Stomach smooth muscle (tissue), 2 donors: ENCODE data around the gene LYPD6B.

Experiments
- H3K27ac ChIP-seq: one replicate; pipeline ENCODE4 v1.7.0; 2013; ENCODE audit warnings: mild to moderate bottlenecking, low read length, inconsistent platforms
- H3K27me3 ChIP-seq, 2 donors: one replicate each; pipeline ENCODE4 v1.7.0; 2013; ENCODE audit warnings: low read length in 2 of 2; ENCODE audit not compliant: insufficient read depth in 2 of 2, control insufficient read depth in 1 of 2
- H3K36me3 ChIP-seq, 2 donors: one replicate each; pipeline ENCODE4 v1.7.0; 2013; ENCODE audit warnings: low read length in 2 of 2; ENCODE audit not compliant: control insufficient read depth in 2 of 2, insufficient read depth in 2 of 2
- H3K4me1 ChIP-seq: one replicate; pipeline ENCODE4 v1.7.0; 2013; ENCODE audit warnings: low read length; ENCODE audit not compliant: control insufficient read depth, insufficient read depth
- H3K4me3 ChIP-seq, 2 donors: one replicate each; pipeline ENCODE4 v1.7.0; 2013; ENCODE audit warnings: low read length in 2 of 2
- H3K9ac ChIP-seq, 2 donors: one replicate each; pipeline ENCODE4 v1.7.0; 2013; ENCODE audit warnings: low read length in 2 of 2, mild to moderate bottlenecking in 1 of 2
- H3K9me3 ChIP-seq, 2 donors: one replicate each; pipeline ENCODE4 v1.7.0; 2013; ENCODE audit warnings: low read length in 2 of 2; ENCODE audit not compliant: control insufficient read depth in 2 of 2
- donor health status: healthy.
- donor health status: Pancreatic carcinoma.

The LYPD6B gene, protein sequence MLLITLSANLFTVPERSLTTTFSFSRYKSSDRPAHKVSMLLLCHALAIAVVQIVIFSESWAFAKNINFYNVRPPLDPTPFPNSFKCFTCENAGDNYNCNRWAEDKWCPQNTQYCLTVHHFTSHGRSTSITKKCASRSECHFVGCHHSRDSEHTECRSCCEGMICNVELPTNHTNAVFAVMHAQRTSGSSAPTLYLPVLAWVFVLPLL

DNA sequence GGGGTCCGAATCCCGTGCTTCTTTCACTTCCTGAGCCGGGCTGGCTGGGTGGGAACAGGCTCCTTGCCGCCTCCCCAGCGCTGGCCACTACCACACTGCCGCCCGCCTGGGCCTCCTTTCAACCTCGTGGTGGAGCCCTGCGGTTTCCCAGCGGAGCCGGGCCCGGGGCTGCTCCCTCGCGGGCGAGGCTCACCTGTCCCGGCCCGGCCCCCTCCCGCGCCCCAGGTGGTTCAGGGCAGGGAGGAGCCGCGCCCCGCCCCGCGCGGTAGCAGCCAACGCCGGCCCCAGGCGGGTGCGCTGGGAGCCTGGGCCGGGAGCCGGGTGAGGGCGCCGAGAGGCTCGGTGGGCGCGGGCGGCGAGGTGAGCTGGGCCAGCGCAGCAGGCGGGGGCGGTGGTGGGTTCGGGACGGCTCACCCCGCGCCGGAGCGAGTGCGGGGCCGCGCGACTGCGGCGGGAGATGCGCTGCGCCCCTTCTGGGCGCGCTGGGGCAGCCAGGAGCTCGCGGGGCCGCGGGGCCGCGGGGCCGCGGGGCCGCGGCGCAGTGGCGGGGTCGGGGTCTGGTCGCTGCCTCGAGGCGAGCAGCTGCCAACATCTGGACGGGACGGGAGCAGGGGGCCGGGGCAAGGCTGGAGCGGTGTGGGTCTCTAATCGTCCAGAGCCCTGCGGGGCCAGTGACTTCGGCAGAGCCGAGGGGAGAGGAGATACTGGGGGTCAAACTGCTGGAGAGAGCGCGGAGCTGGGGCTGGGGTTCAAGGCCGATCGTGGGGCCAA is at the start of gene LYPD6B:
Gene LYPD6B, plus strand, starts transcription at position 258 of the 771 bp plus-strand sequence. CDS start 92,250 bp downstream, outside the sequence.
- Histone ChIP-seq H3K27ac (no peak within 1 kb of the TSS), H3K4me3 (peak within 1 kb of the TSS in 1 of 2 donors; percentile 44), H3K4me1 (peaks cover 6% of the 10 kb centered on the region), H3K36me3 (no peaks in the 10 kb centered on the region), H3K9me3 (no peaks in the 10 kb centered on the region), H3K9ac (no peak within 1 kb of the TSS), H3K27me3 (peaks cover 22 to 30% of the 10 kb centered on the region in 2 donors)

DNA sequence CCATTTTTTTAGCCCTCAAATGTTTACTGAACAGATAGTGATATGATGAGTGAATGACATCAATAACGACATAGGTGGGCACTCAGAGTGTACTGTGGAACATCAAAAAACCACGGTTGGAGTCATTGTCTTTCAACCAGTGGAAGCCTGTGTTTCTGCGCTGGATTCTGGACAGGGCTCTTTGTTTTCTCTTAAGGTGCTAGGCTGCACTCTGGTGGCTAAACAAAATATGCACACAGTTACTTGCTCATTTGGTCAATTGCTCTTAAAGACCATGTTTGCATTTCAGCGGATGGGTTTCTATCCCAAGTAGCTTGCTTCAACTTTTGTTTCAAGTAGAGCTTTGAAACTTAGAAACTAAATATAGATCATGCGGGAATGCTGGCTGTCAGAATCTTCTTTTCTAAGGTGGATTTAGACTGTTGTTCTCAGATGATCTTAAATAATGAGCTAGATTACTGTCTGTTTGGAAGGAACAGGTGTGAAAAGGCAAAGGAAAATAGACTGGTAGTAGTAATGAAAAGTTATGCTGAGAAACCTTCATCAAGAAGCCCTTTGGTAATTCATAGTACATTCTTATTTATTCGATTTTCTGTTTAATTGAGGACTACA is 48.5 kb upstream of the LYPD6B start:
- Histone ChIP-seq H3K27ac (no peak overlapping the region), H3K27me3 (no peaks in the 10 kb centered on the region), H3K4me3 (no peak overlapping the region), H3K9me3 (no peaks in the 10 kb centered on the region), H3K36me3 (no peaks in the 10 kb centered on the region), H3K4me1 (no peaks in the 10 kb centered on the region), H3K9ac (no peak overlapping the region)

DNA sequence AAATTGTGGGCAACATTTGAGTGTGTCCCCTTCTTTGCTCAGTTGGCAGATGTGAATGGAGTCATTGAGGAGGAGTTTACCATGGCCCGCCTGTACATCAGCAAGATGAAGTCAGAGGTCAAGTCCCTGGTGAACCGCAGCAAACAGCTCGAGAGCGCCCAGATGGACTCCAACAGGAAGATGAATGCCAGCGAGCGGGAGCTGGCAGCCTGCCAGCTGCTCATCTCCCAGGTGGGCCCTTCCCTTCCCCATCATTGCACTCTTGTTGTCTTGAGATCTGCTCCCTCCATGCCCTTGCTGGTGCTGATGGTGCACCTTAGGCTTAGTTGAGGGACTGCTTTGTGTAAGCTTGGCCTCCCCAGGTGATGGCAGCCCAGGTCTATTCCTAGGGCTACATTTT is 47.5 kb upstream of the LYPD6B start:
- Histone ChIP-seq H3K4me3 (no peak overlapping the region), H3K27ac (no peak overlapping the region), H3K4me1 (no peaks in the 10 kb centered on the region), H3K9me3 (no peaks in the 10 kb centered on the region), H3K9ac (no peak overlapping the region), H3K27me3 (no peaks in the 10 kb centered on the region), H3K36me3 (no peaks in the 10 kb centered on the region)

DNA sequence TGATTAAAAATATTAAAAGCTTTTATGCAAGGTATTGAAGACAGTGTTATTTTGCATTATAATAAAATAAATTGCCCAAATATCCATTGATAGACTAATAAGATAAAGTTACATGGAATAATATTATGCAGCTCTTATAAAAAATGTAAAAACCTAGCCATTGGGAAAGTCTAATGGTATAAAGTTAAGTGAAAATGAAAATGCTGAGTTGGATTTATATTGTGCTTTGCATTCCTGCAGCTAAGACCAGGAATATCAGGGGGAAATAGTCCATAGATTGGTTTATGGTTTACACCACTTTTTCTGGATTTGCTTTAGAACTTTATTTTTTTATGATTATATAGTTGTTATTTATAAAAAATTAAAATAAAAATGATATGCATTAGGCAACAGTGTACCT is 46.1 kb upstream of the LYPD6B start:
- Histone ChIP-seq H3K4me1 (no peaks in the 10 kb centered on the region), H3K9ac (no peak overlapping the region)

DNA sequence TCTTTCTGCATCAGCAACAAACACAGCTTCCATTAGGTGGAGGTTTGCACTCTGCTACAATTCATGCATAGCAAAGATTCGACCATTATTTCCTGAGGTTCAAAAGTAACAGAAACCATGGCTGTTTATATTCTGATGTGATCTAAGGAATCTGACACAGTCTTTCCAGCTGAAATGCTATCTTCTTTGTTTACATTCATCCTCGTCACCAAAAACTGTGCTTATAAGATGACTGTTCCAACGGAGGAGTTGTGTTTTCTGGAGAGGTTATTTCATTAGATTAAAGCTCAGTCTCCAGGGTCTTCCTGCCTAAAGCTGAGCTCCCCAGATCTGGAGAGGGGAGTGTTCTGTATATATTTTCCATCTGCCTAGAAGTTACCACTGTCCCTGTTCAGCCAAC is 45.1 kb upstream of the LYPD6B start:
- H3K4me1 ChIP-seq = no peaks in the 10 kb centered on the region
- H3K4me3 ChIP-seq = no peak overlapping the region
- H3K9me3 ChIP-seq = no peaks in the 10 kb centered on the region
- peaks cover 0 to 2% of the 10 kb centered on the region in 2 donors for H3K27me3 ChIP-seq
- no peak overlapping the region for H3K9ac ChIP-seq
- H3K36me3 ChIP-seq = no peaks in the 10 kb centered on the region
- no peak overlapping the region for H3K27ac ChIP-seq

More for the DNA sequence above, 46.1 kb upstream of the LYPD6B start:
- Histone ChIP-seq H3K27ac (no peak overlapping the region), H3K27me3 (no peaks in the 10 kb centered on the region), H3K36me3 (no peaks in the 10 kb centered on the region), H3K9me3 (no peaks in the 10 kb centered on the region), H3K4me3 (no peak overlapping the region)

DNA sequence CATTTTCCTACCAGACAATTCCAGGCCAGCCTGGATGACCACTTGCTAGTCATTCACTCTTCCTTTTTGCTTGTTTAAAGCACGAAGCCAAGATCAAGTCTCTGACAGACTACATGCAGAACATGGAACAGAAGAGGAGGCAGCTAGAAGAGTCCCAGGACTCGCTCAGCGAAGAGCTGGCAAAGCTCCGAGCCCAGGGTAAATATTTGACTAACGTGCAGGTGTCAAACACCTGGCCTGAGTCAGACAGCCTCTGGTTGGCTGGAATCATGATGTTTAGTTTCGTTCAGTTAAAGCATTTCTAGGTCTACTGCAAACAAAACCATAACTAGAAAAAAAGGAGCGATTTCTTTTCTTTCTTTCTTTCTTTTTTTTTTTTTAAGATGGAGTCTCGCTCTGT is 44.2 kb upstream of the LYPD6B start:
- Histone ChIP-seq H3K9ac (no peak overlapping the region), H3K27ac (no peak overlapping the region), H3K4me3 (no peak overlapping the region), H3K9me3 (no peaks in the 10 kb centered on the region), H3K4me1 (no peaks in the 10 kb centered on the region), H3K27me3 (peaks cover 0 to 3% of the 10 kb centered on the region in 2 donors), H3K36me3 (no peaks in the 10 kb centered on the region)

DNA sequence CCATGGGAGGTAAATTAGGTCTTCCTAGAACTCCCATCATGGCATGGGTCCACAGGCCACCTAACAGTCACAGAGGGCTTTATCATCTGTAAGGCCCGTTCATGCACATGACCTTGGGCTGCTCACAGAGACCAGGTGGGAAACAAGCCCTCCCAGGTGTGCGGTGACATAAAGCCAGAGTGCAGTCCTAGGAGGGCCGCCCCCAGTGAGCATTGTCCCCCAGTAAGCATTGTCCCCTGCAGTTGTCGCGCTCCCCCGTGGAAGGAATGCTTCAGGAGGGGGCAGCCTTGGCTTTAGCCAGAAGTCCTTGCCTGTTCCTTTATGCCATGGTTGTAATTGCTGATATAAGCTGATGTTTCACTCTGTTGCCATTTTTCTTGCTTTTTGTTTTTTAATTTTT is 41.7 kb upstream of the LYPD6B start:
- Histone ChIP-seq H3K4me3 (no peak overlapping the region), H3K9ac (no peak overlapping the region), H3K27ac (no peak overlapping the region), H3K36me3 (no peaks in the 10 kb centered on the region), H3K27me3 (peaks cover 0 to 6% of the 10 kb centered on the region in 2 donors), H3K4me1 (no peaks in the 10 kb centered on the region), H3K9me3 (no peaks in the 10 kb centered on the region)

DNA sequence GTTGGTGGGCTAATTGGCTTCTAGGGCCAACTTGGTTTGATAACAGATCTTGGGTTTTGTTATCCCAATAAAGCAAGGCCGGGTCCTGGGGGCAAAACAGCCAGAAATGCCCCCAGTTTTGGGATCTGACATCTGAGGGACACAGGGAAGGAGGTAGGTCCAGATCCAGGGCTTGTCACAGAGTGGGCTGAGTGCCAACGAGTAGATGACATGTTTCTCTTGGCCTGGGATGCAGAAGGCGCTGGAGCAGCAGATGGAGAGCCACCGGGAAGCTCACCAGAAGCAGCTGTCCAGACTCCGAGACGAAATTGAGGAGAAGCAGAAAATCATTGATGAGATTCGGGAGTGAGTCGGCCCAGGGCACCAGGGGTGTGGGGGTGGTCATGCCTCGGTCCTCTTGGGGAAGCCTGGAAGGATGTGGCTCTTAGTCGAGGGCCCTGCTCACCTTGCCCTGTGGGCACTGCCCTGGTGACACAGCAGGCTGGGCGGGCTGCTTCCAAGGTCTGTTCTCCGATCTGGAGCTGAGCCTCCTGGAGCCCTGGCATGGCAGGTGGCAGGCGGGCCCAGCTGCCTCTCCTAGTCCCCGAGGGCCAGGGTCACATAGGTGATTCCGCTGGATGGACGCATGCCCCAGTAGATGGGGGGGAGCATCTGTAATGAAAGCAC is 40.2 kb upstream of the LYPD6B start:
- Histone ChIP-seq H3K27me3 (peaks cover 0 to 6% of the 10 kb centered on the region in 2 donors), H3K36me3 (no peaks in the 10 kb centered on the region), H3K4me3 (no peak overlapping the region), H3K4me1 (no peaks in the 10 kb centered on the region), H3K9ac (no peak overlapping the region), H3K9me3 (no peaks in the 10 kb centered on the region), H3K27ac (no peak overlapping the region)

DNA sequence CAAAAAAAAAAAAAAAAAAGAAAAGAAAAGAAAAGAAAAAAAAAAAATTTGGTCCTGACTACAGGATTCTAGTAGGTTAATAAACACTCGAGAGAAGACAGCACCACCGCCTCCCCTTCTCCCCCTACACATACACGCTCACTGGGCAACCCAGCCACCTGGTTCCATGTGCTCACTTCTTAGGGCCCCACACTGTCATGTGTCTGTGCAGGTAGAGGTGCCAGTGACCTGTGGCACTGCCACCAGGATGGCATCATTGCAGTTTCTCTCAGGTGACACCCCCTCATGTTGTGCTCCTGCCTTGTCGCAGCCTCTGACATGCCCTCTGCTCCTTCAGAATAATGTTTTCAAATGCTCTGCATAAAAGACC is 39.7 kb upstream of the LYPD6B start:
- no peaks in the 10 kb centered on the region for H3K4me1 ChIP-seq
- no peak overlapping the region for H3K27ac ChIP-seq
- no peak overlapping the region for H3K9ac ChIP-seq
- H3K36me3 ChIP-seq = no peaks in the 10 kb centered on the region
- peaks cover 0 to 6% of the 10 kb centered on the region in 2 donors for H3K27me3 ChIP-seq
- H3K4me3 ChIP-seq = no peak overlapping the region
- H3K9me3 ChIP-seq = no peaks in the 10 kb centered on the region

DNA sequence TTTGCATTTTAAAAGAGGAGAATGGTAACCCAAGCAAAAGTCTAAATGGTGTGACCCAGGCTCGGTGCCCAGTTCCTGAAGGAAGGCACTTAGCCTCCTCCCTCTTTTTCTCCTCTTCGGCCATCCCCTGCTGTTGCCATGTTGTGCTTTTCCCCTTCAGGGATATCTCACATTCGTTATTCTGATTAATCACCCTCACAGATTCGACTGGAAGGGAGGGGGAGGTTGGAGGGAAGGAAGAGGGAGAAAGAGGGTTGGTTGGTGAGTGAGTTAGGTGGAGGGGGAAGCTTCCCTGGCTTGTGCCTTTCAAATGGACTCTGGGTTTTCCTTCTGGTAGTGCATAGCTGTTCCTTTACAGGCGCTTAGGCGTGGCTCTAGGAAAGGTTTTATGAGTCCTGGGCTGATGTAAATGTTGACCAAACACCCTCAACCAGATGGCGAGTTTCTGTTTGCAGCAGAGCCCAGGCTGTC is 39.0 kb upstream of the LYPD6B start:
- Histone ChIP-seq H3K9me3 (no peaks in the 10 kb centered on the region), H3K4me3 (no peak overlapping the region), H3K27me3 (peaks cover 0 to 6% of the 10 kb centered on the region in 2 donors), H3K27ac (no peak overlapping the region), H3K36me3 (no peaks in the 10 kb centered on the region), H3K9ac (no peak overlapping the region), H3K4me1 (no peaks in the 10 kb centered on the region)
